ENCODE results near the gene TNFRSF9. TPM values are rescaled to one million over a fixed set of nuclear protein-coding genes. Genes with fewer than 3 reads are reported as not detected.

Gene TNFRSF9
- total and polyA plus RNA-seq, 9 of the 15 experiments (the other 6 are each of a cell fraction or from before 2014, with no cell fraction given) = 0.04 to 0.29 (median 0.08) TPM; not detected in 1

GRCh38 chr1:7953850-7954609 is 13.4 kb upstream of the TNFRSF9 start (continued):
- TF ChIP-seq CUX1 (CRISPR knock-in tag; IDR thresholded peaks at IDR 0.05) (no peak), PRPF4 (IDR thresholded peaks at IDR 0.05; ENCODE audit: insufficient read depth, low read depth, low read length, poor library complexity, severe bottlenecking) (no peak), ID3 (CRISPR knock-in tag; IDR thresholded peaks at IDR 0.05) (no peak), ID3 (tag; IDR thresholded peaks at IDR 0.05) (peak; percentile 85), EHMT2 (IDR thresholded peaks at IDR 0.05) (peak; percentile 78; the same call in 1 of the 2 replicates), MGA (IDR thresholded peaks at IDR 0.05) (peak; percentile 95), FOS (IDR thresholded peaks at IDR 0.05; ENCODE audit: extremely low read depth, insufficient read length) (peak; percentile 41), CHCHD3 (CRISPR knock-in tag; IDR thresholded peaks at IDR 0.05) (peak; percentile 52; the same call in 1 of the 2 replicates)

Data from K562 (cell line).